GM21529 (cell line): Measurements from ENCODE around the gene MYO7B.

Experiments used
- ATAC-seq: cut with Tn5 transposase; IDR thresholded peaks from one replicate; pipeline ENCODE4 v1.9.1; 2021; ENCODE audit not compliant: unreplicated experiment

The MYO7B gene

DNA sequence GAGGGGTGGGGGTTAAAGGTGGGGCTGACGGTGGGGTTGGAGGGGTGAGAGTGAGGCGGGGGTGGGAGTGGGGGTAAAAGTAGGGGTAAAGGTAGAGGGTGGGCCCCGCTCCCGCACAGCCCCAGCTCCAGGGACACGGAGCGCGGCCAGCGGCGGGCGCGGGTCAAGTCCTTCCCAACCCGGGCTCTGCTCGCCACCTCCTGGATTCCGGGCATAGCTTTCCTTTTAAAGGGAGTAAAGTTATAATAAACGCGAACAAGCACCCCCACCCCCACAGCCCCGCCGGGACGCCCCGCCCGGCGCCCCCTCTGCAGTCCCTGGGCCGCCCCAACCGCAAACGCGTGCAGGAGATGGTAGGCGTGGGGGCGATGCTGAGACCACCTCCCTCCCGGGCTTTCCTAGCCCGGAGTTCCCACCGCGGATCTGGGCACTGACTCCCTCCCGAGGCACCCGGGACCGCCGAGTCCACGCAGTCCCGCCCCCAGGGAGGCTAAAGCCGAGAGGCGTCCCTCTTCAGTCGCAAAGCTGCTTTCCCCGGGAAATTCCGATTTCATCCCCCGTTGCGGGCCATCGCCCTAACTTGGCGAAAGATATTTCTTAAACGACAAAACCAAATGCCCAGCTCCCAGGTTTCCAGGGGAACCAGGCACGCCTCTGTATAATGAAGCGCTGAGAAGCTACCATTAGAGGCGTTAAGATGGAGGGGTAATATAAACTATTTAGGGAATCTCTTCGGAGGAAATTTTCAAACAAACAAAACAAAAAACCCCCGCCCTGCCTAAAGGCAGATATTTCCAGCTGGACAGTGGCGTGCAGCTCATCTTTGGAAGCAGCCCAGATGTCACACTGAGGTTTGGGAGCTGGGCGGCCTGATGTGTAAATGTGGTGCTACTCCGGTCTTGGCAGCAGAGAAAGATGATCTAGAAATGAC, 140.1 kb downstream of the MYO7B start, which contains the start of gene LIMS2:
Gene LIMS2, minus strand, starts transcription at position 200 of the 931 bp plus-strand sequence. CDS start 506 bp downstream, outside the sequence.
- no peak for ATAC-seq

DNA sequence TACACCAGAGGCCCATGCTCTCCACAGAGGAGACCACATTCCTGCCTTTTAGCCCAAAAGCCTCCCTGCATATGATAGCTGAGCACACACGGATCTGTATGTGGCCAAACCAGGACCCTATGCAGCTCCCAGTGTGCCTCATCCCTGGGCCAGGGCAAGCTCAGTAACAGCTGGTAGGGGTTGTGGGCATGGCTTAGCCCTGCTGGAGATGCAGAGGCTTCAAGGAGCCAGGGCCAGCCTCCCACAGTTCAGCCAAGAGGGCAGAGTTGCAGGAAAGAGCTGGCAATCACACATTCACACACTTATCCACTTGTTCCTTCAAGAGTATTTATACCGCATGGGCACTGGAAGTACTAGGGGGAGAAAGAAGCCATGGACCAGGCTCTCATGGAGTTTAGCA, 141.4 kb downstream of the MYO7B start:
- no peak for ATAC-seq

- no peak for ATAC-seq
These were observed 143.0 kb downstream of the MYO7B start for GRCh38 chr2:127678531-127678930.

DNA sequence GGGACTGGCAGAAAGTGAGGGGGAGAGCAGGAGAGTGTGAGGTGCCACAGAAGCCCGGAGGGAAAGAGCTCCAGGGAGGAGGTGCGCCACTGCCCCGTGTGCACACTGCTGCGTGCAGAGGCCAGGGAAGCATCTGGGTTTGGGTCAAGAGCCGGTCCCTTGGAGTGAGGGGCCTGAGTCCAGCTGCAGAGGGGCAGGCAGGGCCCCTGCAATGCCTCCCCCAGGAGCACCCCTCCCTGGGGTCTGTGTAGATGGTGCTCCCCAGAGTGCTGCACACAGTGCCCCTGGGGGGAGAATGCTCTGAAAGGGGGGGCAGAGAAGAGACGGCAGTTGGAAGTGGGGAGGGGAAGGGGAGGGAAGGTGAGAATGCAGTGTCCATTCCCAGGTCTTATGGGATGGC, 143.5 kb downstream of the MYO7B start:
- ATAC-seq: no peak

DNA sequence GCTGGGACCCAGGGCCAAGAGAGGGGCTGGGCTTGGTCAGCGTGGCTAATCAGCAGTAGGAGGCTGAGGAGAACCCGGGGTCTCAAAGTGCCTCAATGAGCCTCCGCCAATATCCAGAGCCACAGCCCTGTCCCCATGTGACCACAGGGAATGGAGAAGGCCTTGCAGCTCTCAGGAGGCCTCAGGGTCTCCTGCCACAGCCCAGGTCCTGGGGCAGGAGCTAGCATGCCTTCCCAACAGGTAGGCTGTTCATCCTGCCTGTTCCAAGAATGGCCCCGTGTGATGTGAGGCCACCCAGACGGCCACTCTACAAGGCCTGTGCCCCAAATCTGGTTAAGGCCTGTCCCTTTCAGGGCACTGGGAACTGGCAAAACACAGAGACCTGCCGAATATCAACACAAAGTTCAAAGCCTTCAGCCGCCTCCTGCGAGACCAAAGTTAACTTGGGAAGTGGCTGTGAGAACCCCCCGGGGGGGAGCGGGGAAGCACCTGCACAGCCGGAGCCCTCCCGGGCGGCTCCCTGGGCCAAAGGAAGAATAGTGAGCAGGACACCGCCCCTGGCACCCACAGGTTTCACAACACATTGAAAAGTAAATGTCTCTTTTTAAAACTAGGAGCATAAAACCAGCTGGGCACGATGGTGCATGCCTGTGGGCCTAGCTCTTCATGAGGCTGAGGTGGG, 144.3 kb downstream of the MYO7B start:
- ATAC-seq: no peak

DNA sequence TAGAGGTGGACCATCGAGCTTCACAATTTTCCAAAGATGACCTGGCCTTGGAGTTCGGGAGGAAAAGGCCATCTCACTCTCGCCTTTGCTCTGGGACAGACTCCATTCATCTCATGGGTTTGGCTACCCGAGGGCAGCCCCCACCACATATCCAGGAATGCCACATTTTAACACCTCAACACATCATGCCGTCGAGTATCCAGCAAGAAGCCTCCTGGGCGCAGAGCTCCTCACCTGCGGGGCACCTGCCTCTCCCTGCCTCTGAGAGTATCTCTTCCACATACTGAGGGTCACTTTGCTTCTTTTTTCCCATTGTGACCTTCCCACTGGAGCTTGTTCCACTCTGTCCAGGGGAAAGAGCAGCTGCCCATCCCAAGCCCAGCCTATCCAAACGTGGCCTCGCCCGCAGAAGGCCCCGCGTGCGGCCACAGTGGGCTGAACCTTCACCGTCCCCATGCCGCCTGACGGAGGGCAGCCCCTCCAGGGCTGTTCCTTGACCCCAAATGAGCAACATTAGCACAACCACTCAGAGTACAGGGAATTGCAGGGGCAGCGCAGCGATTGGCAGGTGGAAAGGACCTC, 145.3 kb downstream of the MYO7B start:
- ATAC-seq: no peak

- ATAC-seq: no peak
These were observed 145.9 kb downstream of the MYO7B start for GRCh38 chr2:127681288-127681804.

GRCh38 chr2:127681976-127682857, 146.7 kb downstream of the MYO7B start:
- ATAC-seq: no peak

DNA sequence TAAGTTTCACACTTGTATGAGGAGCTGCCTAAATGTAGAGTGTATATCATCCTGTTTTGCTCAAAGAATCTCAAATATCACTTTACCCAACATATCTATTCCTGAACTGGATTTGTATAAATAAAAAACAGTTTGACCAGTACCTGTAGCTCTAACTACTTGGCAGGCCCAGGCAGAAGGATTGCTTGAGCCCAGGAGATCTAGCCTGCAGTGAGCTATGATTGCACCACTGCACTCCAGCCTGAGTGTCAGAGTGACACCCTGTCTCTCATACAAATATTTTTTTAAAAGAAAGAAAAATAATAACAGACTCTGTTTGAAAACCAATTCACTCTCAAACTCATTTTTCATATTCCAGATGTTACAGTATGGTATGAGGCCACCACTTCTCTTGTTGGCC, 147.6 kb downstream of the MYO7B start:
- ATAC-seq: no peak

DNA sequence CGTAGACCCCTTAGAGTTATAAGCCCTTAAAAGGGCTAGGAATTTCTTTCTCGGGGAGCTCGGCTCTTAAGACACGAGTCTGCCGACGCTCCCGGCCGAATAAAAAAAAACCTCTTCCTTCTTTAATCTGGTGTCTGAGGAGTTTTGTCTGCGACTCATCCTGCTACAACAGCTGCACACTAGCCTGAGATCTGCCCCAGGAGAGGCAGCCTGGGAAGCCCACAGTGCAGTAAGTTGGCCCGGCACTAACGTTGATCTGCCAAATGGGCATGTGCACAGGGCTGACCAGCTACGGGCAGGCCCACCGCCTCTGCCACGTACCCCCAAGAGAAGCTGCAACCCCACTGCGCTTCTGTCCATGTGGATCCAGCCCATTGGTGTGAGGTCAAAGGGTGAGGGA, 148.3 kb downstream of the MYO7B start:
- ATAC-seq: no peak

GRCh38 chr2:127685410-127686080, 150.1 kb downstream of the MYO7B start:
- no peak for ATAC-seq
